GM12864 (cell line): ENCODE data around the gene RFT1.

ENCODE experiments used
- DNase-seq: peaks from one replicate; pipeline ENCODE4 v3.0.0-alpha.2; 2011; ENCODE audit warnings: low read depth
- H3K4me3 ChIP-seq: 2 replicates; pipeline ENCODE4 v1.5.1; 2011; ENCODE audit warnings: mild to moderate bottlenecking, low read depth, low read length, control low read depth
- TF ChIP-seq, protein P1 (sequence below): IDR thresholded peaks from 2 replicates; pipeline ENCODE4 v1.5.1; 2011; ENCODE audit warnings: low read depth, mild to moderate bottlenecking, moderate library complexity, low read length, control low read depth, inconsistent platforms; ENCODE audit errors: missing control alignments

RFT1 gene

DNA sequence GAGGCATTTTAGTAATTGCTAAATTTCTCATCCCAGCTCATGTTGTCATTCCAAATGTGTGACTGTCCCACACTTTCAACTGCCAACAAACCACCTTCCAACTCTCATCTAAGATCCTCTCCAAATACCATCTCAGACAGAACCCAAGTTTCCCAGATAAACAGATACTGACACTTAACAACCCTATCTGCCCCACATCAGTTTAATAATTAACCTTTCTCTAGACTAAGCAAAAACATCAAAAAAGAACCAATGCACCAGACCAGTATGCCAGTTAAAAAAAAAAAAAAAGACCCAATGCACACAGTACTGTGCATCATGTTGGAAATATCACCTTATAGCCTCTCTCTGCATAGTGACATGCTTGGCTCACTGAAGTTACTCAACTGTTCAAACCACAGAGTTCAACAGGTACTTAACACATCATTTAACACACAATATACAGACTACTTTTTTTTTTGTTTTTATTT lies 89.8 kb downstream of the RFT1 start:
- TF ChIP-seq, protein P1, sequence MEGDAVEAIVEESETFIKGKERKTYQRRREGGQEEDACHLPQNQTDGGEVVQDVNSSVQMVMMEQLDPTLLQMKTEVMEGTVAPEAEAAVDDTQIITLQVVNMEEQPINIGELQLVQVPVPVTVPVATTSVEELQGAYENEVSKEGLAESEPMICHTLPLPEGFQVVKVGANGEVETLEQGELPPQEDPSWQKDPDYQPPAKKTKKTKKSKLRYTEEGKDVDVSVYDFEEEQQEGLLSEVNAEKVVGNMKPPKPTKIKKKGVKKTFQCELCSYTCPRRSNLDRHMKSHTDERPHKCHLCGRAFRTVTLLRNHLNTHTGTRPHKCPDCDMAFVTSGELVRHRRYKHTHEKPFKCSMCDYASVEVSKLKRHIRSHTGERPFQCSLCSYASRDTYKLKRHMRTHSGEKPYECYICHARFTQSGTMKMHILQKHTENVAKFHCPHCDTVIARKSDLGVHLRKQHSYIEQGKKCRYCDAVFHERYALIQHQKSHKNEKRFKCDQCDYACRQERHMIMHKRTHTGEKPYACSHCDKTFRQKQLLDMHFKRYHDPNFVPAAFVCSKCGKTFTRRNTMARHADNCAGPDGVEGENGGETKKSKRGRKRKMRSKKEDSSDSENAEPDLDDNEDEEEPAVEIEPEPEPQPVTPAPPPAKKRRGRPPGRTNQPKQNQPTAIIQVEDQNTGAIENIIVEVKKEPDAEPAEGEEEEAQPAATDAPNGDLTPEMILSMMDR = no peak
- no peak overlapping the region for H3K4me3 ChIP-seq
- no peak for DNase-seq

DNA sequence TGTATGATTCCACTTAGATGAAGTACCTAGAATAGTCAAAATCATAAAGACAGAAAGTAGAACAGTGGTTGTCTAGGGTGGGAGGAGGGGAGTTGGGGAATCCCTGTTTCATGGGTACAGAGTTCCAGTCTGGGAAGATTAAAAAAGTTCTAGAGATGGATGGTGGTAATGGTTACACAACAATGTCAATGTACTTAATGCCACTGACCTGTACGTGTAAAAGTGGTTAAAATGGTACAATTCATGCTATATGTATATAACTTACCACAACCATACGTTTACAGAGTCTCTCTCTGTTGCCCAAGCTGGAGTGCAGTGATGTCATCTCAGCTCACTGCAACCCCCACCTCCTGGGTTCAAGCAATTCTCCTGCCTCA lies 90.9 kb downstream of the RFT1 start:
- TF ChIP-seq, protein P1 = no peak
- no peak for DNase-seq
- no peak overlapping the region for H3K4me3 ChIP-seq

DNA sequence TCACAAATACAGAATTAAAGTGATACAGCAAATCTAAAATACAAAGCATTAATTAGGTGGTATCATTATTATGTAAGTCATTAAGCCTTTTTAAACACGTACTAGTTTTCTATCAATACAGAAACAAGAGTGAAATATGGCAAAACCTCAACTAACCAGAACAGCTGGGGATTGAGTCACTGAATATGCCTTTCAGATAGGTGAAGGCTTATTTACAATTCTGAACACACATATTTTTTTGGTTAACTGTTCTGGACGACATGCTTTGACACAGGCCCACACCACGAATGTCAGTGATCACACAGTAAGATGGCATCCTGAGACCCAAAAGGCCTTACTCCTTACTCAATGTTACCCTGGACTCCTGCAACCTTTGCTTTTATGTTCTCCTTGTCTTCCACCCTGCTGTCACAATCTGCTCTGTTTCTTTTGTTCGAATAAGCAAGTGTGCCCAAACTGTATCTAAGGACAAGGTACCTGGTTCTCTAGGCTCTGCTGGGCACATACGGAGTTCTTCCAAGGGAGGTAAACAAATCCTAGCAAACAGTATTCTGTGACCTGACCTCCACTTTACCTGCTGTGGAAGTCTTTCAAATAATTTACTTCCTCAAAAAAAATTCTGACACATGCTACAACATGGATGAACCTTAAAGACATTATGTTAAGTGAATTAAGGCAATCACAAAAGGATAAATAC lies 91.4 kb downstream of the RFT1 start:
- no peak overlapping the region for H3K4me3 ChIP-seq
- DNase-seq = no peak
- TF ChIP-seq, protein P1 = no peak
